K562 (cell line): ENCODE measurements around the gene RRBP1. TPM values are rescaled to one million over a fixed set of nuclear protein-coding genes. Genes with fewer than 3 reads are reported as not detected.

Experiments
- ATAC-seq: fragments of 200-7000 bp; cut with Tn5 transposase; 3 replicates; pipeline ENCODE4 v1.9.1; 2020; ENCODE audit warnings: moderate library complexity
- BruUV-seq: library from RNA; stranded (reverse); fragments of 400-500 nt; replicated peaks from 2 replicates; lab custom pipeline; 2021; lab: Mats Ljungman, UMichigan
- CTCF ChIA-PET: fragments of 300-600 bp; formaldehyde crosslinking; extraction: SDS; loops from one replicate; lab custom pipeline; 2021; ENCODE audit warnings: low intra/inter-chr PET ratio; lab: Yijun Ruan, JAX
- POLR2A ChIA-PET: fragments of 300-600, 350-650 bp; sonication (Branson Sonifier 250); formaldehyde crosslinking; extraction: SDS; loops from one replicate; lab custom pipeline; 2021; ENCODE audit warnings: antibody characterized with exemption, inconsistent platforms; lab: Yijun Ruan, JAX
- DNase-seq, 4 experiments: peaks; one replicate each; pipeline versions ENCODE4 v3.0.0 to v3.0.0-alpha.2; 2011 to 2018; ENCODE audit warnings: low spot score in 3 of 4, mixed read lengths in 3 of 4; ENCODE audit errors: extremely low read depth in 1 of 4
- FAIRE-seq: peaks from 2 replicates; lab custom pipeline; 2011; peaks lifted over from hg19 to GRCh38; lab: Jason Lieb, UNC
- H2AFZ ChIP-seq: 2 replicates; pipeline ENCODE4 v1.6.0; 2011; ENCODE audit warnings: low read depth, low read length, control low read depth, inconsistent platforms
- H3K27ac ChIP-seq: fragments of 200-600 bp; 3 replicates; pipeline ENCODE4 v1.8.0; 2011; ENCODE audit warnings: low read depth, mild to moderate bottlenecking, control low read depth, inconsistent platforms, low read length, moderate library complexity, mixed read lengths; ENCODE audit errors: extremely low read depth
- H3K27me3 ChIP-seq, 2 experiments: fragments of 300-600 bp in 1 of 2; 2 replicates in 1 of 2; 3 replicates in 1 of 2; pipeline versions ENCODE4 v1.6.0 to v1.8.0; 2011; ENCODE audit warnings: inconsistent platforms in 2 of 2, low read length in 2 of 2, mild to moderate bottlenecking in 1 of 2, mixed read lengths in 1 of 2, moderate library complexity in 1 of 2; ENCODE audit not compliant: control insufficient read depth in 2 of 2, insufficient read depth in 2 of 2
- H3K36me3 ChIP-seq: fragments of 300-600 bp; 3 replicates; pipeline ENCODE4 v1.8.0; 2011; ENCODE audit warnings: mild to moderate bottlenecking, low read length, inconsistent platforms; ENCODE audit not compliant: control insufficient read depth, insufficient read depth
- H3K4me1 ChIP-seq, 2 experiments: fragments of 200-600 bp in 1 of 2; replicated peaks in 1 of 2; 2 replicates in 1 of 2; 3 replicates in 1 of 2; pipeline versions ENCODE4 v1.5.1 to v1.8.0; 2011; ENCODE audit warnings: inconsistent platforms in 2 of 2, low read length in 2 of 2, mild to moderate bottlenecking in 1 of 2, mixed read lengths in 1 of 2, moderate library complexity in 1 of 2; ENCODE audit not compliant: control insufficient read depth in 2 of 2, insufficient read depth in 2 of 2
- H3K4me2 ChIP-seq: 2 replicates; pipeline ENCODE4 v1.6.1; 2011; ENCODE audit warnings: low read length, control low read depth, inconsistent platforms, mixed read lengths; ENCODE audit not compliant: insufficient read depth
- H3K4me3 ChIP-seq: fragments of 200-600 bp; sonication (generic), shearing (Covaris generic); 2 replicates; pipeline ENCODE4 v1.5.1; 2016; ENCODE audit warnings: control low read depth, inconsistent platforms
- H3K79me2 ChIP-seq: fragments of 200-600 bp; 3 replicates; pipeline ENCODE4 v1.8.0; 2011; ENCODE audit warnings: low read length, inconsistent platforms; ENCODE audit not compliant: control insufficient read depth, insufficient read depth
- H3K9ac ChIP-seq, 2 experiments: 2 replicates each; pipeline versions ENCODE4 v1.6.0 to v1.6.1; 2011; ENCODE audit warnings: low read depth in 2 of 2, low read length in 2 of 2, control low read depth in 1 of 2, inconsistent platforms in 1 of 2, mild to moderate bottlenecking in 1 of 2, mixed read lengths in 1 of 2; ENCODE audit not compliant: insufficient read depth in 1 of 2
- H3K9me1 ChIP-seq: one replicate; pipeline ENCODE4 v1.6.0; 2011; ENCODE audit warnings: inconsistent platforms, mild to moderate bottlenecking, low read length, moderate library complexity; ENCODE audit not compliant: control insufficient read depth, insufficient read depth
- H3K9me3 ChIP-seq: replicated peaks from 2 replicates; pipeline ENCODE4 v1.5.1; 2011; ENCODE audit warnings: low read depth, low read length, inconsistent platforms; ENCODE audit not compliant: control insufficient read depth, insufficient read depth
- H4K20me1 ChIP-seq: replicated peaks from 2 replicates; pipeline ENCODE4 v1.6.1; 2011; ENCODE audit warnings: low read length, inconsistent platforms, mixed read lengths; ENCODE audit not compliant: control insufficient read depth, insufficient read depth
- EGR1 ChIP-seq: fragments of 450-650 bp; conservative IDR thresholded peaks from 2 replicates; pipeline ENCODE4 v1.6.1; 2017; ENCODE audit warnings: mild to moderate bottlenecking
- GATAD2B ChIP-seq: fragments of 450-650 bp; IDR thresholded peaks from 2 replicates; pipeline ENCODE4 v1.6.1; 2017; ENCODE audit warnings: mild to moderate bottlenecking, borderline replicate concordance
- PHF8 ChIP-seq: fragments of 200-600 bp; sonication (generic); IDR thresholded peaks from 2 replicates; pipeline ENCODE4 v1.6.1; 2012; ENCODE audit warnings: mixed run types, mild to moderate bottlenecking, inconsistent platforms, low read length, moderate library complexity, borderline replicate concordance
- WGBS: fragments of 100-300 bp; shearing (Covaris generic); methylation state at CpG from one replicate; pipeline ENCODE4 v1.1.6; 2016; ENCODE audit warnings: low coverage, mixed read lengths; ENCODE audit not compliant: insufficient coverage; ENCODE audit errors: missing lambda C conversion rate; 5-methylcytosine and 5-hydroxymethylcytosine counted together
- in situ Hi-C: fragments of 300-500 bp; cut with MboI; formaldehyde crosslinking; loops from 4 replicates; pipeline ENCODE4 v1.15.0; 2018; ENCODE audit warnings: inconsistent platforms, mixed read lengths
- intact Hi-C: fragments of 100-400 bp; cut with micrococcal nuclease; formaldehyde crosslinking; loops from 2 replicates; pipeline ENCODE4 v1.14.2; 2022
- polyA plus RNA-seq, 8 experiments: library from polyadenylated mRNA; depleted of rRNA in 4 of 8; stranded (reverse) in 5 of 8; unstranded in 3 of 8; fragments of >200 nt; fragmentation: Nextera tagmentation in 2 of 8; fragmentation: Illumina TruSeq in 1 of 8; extraction: Ambion mirVana in 2 of 8; extraction: Trizol in 1 of 8; gene quantifications; 2 replicates each; pipeline versions ENCODE4 v1.2.1 to v1.2.3, GENCODE V29; 2011 to 2014; ENCODE audit warnings: inconsistent platforms in 1 of 8, missing spikeins in 1 of 8
- total RNA-seq, 7 experiments: library from RNA; depleted of rRNA in 6 of 7; stranded (reverse); fragments of >200 nt in 6 of 7; fragmentation: Illumina TruSeq in 2 of 7; extraction: Trizol in 2 of 7; gene quantifications; 2 replicates each; pipeline versions ENCODE4 v1.2.1 to v1.2.3, GENCODE V29; 2011 to 2021; ENCODE audit warnings: low replicate concordance in 1 of 7
- TF ChIP-seq, protein P1 (sequence below): sonication (generic); formaldehyde crosslinking; IDR thresholded peaks from 2 replicates; pipeline ENCODE4 v1.8.0; 2022; ENCODE audit warnings: missing genetic modification reagents, mild to moderate bottlenecking, moderate library complexity, borderline replicate concordance

RRBP1 gene
- total and polyA plus RNA-seq, 9 of the 15 experiments (the other 6 are each of a cell fraction or from before 2014, with no cell fraction given), result 0.84 to 32.0 (median 17.6) TPM

DNA sequence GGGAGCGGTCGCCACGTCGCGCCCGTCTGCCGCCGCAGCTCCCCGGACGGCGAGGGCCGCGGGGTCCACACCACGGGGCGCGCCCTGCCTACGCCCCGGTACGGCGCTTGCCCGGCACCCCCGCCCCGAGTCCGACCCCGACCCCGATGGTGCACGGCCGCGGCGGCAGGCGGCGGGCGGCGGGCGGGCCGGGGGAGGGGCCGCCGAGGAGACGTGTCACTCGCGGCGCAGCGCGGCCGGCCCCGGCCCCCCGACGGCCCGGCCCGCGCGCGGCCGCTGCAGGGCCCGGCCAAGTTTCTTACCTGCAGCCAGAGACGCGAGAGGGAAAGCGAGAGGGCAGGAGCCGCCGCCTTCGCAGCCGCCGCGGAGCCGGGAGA, 328 bp downstream of the RRBP1 start:
- CTCF ChIA-PET, result no interaction called here
- no peak for TF ChIP-seq EGR1
- peak; percentile 3; the same call in 1 of the 2 replicates for TF ChIP-seq PHF8
- TF ChIP-seq, protein P1, sequence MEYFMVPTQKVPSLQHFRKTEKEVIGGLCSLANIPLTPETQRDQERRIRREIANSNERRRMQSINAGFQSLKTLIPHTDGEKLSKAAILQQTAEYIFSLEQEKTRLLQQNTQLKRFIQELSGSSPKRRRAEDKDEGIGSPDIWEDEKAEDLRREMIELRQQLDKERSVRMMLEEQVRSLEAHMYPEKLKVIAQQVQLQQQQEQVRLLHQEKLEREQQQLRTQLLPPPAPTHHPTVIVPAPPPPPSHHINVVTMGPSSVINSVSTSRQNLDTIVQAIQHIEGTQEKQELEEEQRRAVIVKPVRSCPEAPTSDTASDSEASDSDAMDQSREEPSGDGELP (CRISPR knock-in tag), result peak; percentile 28; the same call in 1 of the 2 replicates
- TF ChIP-seq GATAD2B, result peak; percentile 10; the same call in 1 of the 2 replicates
- FAIRE-seq (no peak), ATAC-seq (no peak), DNase-seq (peak in 3 of 4 experiments; percentile 8 to 43 (median 30))
- no TSS peak for BruUV-seq
- H3K9me1 ChIP-seq, result peaks cover 3% of the 10 kb centered on the region
- peaks cover 7% of the 10 kb centered on the region; the same call in 1 of the 2 replicates for H4K20me1 ChIP-seq
- H3K27me3 ChIP-seq, result peaks cover 8 to 20% of the 10 kb centered on the region in 2 experiments
- WGBS, result no CpG with 5 or more reads among the region's 65 CpGs
- peak overlapping the region; percentile 67 to 92; a peak in 3 of 4 replicates for H3K9ac ChIP-seq
- POLR2A ChIA-PET, result interaction anchor here (0.5 to 2.7 kb wide), 8 partner anchors 10 to 286 kb away, joined by 3 to 10 read pairs (median 4); no protein-coding TSS in a partner anchor
- H3K79me2 ChIP-seq, result peaks cover 41% of the 10 kb centered on the region
- H3K4me3 ChIP-seq, result peak overlapping the region; percentile 65
- in situ Hi-C loops, result no loop called here
- peaks cover 14 to 29% of the 10 kb centered on the region in 2 experiments for H3K4me1 ChIP-seq
- intact Hi-C loops, result loop anchor here (10.0 kb wide), 2 partner anchors 213 to 313 kb away; no protein-coding TSS in a partner anchor
- H2AFZ ChIP-seq, result peak overlapping the region; percentile 70
- peak overlapping the region; percentile 78 for H3K27ac ChIP-seq
- H3K36me3 ChIP-seq, result peaks cover 23% of the 10 kb centered on the region; the same call in 2 of the 3 replicates
- H3K9me3 ChIP-seq, result peaks cover 2% of the 10 kb centered on the region; the same call in 1 of the 2 replicates
- H3K4me2 ChIP-seq, result peak overlapping the region; percentile 75; the same call in 1 of the 2 replicates
